HG02623 (cell line): Measurements from ENCODE around the gene ATXN1.
A peak's percentile ranks its signal among the peaks of the same experiment; 100 is the strongest.

Source experiments
- ATAC-seq: cut with Tn5 transposase; IDR thresholded peaks from one replicate; pipeline ENCODE4 v1.9.1; 2021; ENCODE audit warnings: moderate library complexity; ENCODE audit not compliant: unreplicated experiment

Gene ATXN1

DNA sequence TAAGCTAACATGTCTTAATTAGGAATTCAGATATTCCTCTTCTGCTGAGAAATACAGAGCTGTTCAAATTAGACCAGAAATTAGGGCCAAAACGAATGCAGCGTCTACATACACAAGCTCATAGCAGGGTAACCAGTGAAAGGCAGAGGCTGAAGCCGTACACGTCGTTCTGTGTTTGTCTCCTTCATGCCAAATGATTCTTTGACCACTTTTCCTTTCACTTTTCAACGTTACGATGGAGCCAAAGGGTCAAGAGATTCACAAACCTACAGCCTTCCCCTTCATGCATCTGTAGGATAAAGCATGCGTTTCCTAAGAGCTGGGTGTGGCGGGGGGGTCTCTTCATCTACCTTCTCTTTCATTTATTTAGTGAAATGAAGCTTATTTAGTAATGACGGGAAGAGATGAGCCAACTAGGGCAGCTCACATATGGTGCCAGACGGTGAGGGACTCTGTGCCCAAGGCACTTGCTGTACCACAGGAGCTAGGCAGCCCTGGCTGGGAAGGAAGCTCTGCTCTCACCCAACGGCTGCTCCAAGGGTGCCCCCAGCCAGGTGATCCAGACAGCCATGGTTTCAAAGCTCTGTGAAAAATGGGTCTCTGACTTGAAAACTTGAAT is 178.0 kb downstream of the ATXN1 start:
- ATAC-seq: no peak

DNA sequence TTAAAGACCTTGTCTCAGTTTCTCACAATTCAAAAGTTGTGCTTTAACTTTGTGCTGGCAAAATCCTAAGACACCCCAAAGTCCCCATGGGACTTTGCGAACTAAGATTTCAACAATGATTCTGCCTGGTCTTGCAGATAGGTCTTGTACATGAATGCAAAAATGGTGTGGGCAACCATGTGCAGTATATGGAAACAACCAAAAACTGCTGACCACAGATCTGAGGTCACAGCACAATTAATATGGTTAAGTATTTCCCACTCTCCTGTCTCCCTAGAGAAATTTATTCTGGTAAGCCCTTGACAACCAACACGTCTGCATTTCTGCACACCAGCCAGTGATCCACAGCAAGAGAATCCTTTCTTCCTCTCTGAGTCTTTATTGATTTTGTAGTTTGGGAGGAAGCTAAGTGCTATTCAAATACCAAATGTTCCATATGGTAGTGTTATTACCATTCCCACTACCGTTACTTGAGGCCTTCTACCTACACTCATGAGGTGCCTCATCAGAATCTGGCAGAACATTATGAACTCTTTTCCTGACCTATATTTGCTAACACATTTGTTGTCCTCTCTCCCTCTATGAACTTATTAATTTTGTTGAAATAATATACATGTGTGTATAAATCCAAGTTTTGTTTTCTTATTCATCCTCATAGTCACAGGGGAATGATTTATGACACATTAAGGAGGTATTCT is 178.7 kb downstream of the ATXN1 start:
- ATAC-seq: no peak

DNA sequence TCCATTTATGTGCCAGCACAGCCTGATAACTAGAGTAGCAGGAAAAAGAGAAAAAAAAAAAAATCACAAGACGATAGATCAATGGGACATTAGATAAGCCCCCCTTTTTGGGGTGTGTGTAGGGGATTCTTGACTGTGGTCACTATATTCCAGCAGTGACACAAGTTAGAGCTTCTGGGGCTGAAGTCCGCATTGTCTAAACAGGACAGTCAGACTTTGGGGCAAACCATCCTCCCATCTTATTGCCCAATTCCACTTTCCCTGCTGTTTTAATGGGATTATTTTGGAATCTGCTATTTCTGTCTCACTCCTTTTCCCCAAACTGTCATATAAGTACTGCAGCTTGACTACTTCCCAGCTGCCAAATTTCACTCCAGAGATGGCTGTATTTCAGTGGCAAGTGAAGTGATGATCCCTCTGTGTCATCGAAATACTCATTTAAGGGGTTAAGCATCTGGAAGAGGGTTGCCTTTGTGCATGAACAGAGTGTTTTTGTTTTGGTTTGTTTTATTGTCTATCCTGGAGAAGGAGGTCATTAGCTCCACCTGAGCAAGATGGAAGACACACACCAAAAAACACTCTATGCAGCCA is 182.5 kb downstream of the ATXN1 start:
- no peak for ATAC-seq

- peak; percentile 79 for ATAC-seq
Measured at GRCh38 chr6:16576451-16577368, 184.6 kb downstream of the ATXN1 start.

DNA sequence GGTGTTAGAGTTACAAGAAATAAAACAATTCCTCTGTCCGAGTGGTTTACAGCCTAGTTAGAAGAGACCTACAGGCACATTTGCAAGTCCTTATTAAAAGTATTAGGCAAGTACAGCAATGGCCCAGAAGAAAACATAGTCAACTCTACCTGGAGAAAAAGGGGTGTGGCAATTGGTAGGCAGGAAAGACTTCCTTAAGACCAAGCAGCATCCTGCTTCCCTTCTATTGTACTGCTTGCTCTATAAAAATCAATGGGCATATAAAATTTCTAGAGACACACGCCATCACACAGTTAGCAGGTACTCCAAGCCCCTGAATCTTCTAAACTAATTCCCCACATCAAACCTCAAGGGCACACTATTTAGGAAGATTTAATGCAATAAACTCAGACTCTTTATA is 185.6 kb downstream of the ATXN1 start:
- no peak for ATAC-seq

DNA sequence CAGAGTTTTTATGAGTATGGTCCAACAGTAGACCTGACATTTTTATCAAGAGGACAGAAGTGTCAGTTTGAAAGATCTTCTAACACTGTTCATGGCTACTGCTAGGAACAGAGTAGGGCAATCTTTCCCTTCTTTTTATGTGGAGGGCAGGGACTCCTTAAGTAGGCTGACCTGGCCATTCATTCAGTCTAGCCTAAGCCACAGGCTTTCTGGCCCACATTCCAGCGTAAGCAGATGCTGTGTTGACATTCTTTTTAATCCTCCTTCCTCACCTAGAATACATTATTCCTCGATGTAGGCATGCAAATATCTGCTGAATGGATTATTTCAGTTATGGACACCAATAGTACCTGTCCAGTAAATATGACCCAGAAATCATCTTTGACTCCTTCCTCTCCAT is 188.3 kb downstream of the ATXN1 start:
- no peak for ATAC-seq

DNA sequence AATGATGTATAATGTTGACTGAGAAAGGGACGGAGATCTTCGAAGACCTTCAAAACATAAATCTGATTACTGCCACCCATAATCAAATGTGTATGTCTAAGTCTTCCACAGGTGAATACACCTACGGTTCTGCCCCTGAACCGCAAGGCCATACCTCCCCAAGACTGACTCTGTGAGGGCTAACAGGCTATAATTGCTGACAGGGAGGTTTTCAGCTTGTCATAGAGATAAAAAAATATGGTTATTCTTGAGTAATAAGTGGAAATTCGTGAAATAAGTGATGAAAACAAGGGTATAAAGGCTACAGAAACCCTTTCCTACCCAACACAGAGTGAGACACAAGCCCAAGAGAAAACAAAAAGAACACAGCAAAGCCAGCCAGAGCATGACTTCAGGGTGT is 188.9 kb downstream of the ATXN1 start:
- no peak for ATAC-seq

DNA sequence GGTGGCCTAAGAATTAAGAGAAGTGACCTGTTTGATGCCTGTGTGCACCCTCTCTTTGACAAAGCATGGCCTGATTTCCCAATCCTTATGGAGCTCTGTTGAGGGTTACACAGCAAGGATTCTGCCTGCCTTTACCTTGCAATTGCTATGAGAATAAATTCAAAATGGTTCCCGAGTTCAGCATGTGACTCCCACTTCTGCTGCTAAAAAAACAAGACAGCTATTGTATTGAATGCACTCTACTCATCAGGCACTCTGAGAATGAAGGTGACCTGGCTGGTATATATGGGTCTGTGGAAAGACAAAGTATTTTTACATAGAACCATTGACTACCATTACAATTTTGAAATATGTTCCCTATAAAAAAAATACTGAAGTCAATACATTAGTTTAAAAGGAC is 190.3 kb downstream of the ATXN1 start:
- no peak for ATAC-seq

GRCh38 chr6:16570221-16570553 is 191.1 kb downstream of the ATXN1 start:
- no peak for ATAC-seq

GRCh38 chr6:16568128-16568527 is 193.1 kb downstream of the ATXN1 start:
- ATAC-seq: no peak

DNA sequence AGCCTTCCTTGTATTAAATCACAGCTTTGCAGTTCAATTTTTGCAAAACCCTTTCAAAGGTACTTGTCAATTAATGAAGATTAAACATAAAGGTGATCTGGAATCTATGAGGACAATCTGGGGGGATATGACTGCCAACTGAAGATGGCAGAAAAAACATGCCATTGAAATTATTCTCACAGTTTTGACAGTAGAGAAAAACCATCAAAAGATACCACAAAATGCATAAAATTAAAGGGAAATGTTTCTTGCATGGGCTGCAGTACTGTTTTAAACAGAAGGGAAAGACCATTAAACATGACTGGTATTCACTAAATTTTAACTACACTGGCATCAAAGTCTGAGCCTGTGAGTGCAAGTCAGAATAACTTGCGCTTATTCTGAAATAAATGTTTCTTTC is 194.2 kb downstream of the ATXN1 start:
- ATAC-seq: no peak

DNA sequence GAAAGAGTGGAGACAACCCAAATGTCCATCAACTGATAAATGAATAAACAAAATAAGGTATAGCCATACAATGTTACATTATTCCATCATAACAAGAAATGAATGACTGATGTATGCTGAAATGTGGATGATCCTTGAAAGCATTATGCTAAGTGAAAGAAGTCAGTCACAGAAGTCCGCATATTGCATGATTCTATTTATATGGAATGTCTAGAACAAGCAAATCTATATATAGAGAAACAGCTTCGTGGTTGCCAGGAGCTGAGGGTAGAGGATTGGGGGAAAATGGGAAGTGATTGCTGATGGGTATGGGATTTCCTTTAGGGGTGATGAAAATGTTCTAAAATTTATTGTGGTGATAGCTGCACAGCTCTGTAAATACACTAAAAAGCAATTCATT is 196.8 kb downstream of the ATXN1 start:
- ATAC-seq: no peak

GRCh38 chr6:16563628-16564240 is 197.5 kb downstream of the ATXN1 start:
- no peak for ATAC-seq

DNA sequence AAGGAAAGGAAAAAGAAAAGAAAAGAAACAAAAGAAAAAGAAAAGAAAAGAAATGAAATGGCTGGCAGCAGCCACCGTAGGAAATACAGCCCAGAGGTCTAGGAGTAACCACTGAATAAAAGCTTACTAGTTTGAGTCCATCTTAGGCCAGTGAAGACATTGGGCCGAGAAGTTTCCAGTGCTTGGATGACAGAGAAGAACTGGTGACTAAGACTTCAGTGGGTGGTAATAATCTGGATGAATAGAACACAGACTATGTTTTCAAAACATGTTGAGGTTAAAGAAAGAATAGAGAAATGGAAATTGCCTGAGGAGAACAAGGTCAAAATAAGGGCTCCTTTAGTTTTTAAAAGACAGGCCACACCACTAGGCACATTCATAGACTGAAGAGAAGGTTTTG is 198.8 kb downstream of the ATXN1 start:
- ATAC-seq: no peak

GRCh38 chr6:16559071-16559470 is 202.2 kb downstream of the ATXN1 start:
- ATAC-seq: no peak

- no peak for ATAC-seq
Measured at GRCh38 chr6:16555550-16555949, 205.7 kb downstream of the ATXN1 start.

DNA sequence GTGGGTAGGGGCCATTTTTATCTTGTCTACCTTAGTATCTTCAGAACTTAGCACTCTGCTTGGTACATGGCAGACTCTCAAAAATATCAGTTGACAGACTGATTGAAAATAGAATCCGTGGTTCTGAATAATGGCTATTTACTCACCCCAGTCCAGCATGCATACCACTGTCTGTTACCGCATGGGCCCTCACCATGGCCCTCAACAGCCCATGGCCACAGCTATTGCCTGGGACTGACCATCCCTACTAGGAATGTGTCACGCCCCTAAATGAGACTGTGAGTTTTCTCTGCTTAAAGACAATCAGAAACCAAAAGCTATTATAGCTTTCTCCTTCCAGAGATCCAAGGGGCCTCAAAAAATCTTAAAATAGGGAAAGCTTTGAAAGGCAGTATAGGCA is 207.7 kb downstream of the ATXN1 start:
- no peak for ATAC-seq

GRCh38 chr6:16551466-16551865 is 209.8 kb downstream of the ATXN1 start:
- ATAC-seq: no peak

GRCh38 chr6:16548121-16548520 is 213.1 kb downstream of the ATXN1 start:
- no peak for ATAC-seq

DNA sequence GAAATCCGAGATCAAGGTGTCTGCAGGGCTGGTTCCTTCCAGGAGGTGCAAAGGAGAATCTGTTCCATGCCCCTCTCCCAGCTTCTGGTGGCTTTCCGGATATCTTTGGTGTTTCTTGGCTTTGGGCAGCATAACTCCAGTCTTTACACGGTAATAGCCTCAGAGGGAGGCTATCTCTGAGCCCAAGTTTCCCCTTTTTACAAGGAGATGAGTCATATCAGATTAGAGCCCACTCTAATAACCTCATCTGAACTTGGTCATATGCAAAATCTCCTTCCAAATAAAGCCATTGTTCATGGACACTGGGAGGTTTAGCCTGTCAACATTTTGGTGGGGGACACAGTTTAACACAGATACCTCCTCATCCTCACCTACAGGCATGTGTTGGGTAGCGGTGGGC is 213.7 kb downstream of the ATXN1 start:
- ATAC-seq: no peak

DNA sequence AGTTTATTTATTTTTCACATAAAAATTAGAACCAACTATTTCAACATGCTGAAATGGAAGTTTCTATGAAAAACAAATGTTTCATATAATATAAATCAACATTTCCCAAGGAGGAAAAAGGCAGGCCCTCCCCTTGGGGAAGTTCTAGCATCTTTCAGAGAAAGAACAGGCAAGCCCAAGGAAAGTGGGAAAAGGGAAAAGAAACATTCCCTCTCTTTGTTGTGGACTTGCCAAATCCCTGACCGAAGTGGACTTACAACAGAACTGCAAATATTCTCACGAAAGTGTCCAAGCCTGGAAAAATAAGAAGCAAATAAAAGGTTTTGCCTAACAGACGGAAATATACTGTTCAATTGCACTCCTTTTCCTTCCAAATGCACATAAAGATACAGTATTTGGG is 214.4 kb downstream of the ATXN1 start:
- ATAC-seq: no peak
